ENCODE measurements around the gene P2RY6.

Gene P2RY6

DNA sequence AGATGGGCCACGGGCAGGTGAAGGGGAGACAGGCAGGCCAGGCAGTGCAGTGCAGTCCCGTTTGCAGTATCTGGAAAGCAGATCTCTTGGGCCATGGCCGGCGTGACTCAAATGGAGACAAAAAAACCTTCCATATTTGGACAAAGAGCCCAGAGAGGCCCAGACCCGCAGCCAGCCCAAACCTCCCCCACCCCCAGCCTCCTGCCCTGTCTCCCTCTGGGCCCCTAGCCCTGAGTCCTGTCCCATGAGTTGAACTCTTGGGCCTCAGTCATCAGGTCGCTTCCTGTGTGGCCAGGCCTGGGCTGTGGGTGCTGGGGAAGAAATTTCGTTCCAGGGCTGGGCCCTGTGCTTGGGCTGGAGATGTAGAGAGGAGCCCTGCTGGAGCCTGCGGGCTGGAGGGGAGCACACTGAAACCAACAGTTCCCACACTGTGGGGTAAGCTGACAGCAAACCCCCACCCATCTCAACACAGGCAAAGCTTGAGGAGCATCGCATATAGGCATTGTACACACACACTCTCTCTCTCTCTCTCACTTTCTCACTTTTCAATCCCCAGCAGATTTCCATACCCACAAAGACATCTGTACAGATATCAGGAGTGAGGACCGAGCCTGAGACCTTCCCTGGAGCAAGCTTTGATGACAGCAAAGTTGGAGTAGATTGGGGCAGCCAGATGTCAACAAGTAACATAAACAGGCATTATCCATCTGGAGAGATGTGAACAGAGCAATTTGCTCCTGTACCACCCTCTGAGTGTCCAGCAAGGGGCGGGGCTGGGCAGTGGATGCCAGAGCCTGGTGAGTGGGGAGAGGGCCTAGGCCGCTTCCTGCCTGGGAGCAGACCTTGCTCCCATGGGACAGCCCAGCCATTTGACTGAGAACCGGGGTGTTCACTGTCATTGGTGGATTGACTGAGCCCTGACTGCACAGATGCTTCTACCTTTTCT lies 53.2 kb downstream of the P2RY6 start:
- no peak overlapping the region for H3K4me3 ChIP-seq (ENCODE audit: low read depth, low read length)
- DNase-seq (ENCODE audit: low read depth): no peak

DNA sequence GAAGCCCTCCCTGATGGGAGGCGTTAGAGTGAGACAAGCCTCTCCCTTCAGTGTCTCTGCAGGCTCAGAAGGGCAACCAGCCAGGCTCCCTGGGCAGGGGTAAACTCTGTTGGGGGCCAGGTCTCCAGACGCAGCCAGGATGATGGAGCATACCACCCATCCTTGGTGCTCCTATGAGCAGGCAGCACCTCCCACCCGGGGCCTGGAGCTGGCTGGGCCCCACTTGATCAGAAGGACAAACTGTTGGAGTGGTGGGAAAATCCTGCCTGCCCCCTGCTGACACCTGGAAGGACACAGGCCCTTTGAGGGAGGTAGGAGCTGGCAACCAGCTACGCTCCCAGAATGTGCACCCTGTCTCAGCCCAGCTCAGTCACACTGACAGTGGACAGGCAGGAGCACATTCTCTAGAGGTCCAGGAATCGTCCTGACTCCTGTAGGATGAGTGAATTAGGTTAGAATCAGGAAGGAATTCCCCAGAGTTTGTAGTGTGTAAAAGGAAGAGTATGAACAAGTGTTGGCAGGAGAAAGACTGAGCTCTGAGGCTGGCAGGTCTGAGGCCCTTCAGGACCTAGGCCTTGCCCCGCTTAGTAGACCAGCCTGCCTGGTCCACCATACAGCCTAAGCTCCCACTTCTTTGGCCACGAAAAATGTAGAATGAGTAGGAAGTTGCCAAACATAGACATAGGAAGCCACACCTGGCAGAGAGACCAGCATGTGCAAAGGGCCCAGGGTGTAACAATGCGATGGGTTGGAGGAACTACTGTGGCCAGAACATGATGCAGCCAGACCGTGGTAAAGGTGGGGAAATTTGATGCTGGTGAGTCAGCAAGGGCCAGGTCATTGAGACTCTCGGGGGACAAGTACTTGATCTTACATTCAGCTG lies 55.0 kb downstream of the P2RY6 start:
- no peak overlapping the region for H3K4me3 ChIP-seq (ENCODE audit: low read depth, low read length)

GRCh38 chr11:73327812-73328364 lies 55.8 kb downstream of the P2RY6 start:
- no peak overlapping the region for H3K4me3 ChIP-seq (ENCODE audit: low read depth, low read length)
- no peak for DNase-seq (ENCODE audit: low read depth)

More for the DNA sequence above, 55.0 kb downstream of the P2RY6 start:
- no peak for DNase-seq (ENCODE audit: low read depth)

DNA sequence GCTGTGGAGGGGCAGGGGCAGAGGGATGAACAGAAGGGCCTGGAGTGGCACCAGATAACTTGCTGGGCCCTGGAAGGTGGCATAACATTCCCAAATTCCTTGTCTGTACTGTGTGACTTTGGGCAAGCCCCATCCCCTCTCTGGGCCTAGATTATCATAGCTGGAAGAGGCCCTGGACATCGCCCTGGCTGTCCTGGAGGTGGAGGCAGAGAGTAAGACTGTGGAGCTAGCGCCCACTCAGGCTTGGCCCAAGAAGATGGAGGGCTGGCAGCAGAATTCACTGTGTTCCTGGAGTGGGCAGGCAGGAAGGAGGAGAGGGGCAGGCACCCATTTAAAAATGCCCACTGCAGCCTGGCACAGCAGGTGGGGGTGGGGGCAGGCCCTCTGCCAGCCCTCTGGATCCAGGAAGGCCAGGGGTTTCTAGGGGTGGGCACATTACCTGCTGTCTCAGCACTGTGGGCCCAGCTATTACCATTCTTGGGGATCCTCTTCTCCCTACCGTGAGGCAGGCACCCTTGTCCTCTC lies 58.5 kb downstream of the P2RY6 start:
- DNase-seq (ENCODE audit: low read depth): no peak
- H3K4me3 ChIP-seq (ENCODE audit: low read depth, low read length): no peak overlapping the region

DNA sequence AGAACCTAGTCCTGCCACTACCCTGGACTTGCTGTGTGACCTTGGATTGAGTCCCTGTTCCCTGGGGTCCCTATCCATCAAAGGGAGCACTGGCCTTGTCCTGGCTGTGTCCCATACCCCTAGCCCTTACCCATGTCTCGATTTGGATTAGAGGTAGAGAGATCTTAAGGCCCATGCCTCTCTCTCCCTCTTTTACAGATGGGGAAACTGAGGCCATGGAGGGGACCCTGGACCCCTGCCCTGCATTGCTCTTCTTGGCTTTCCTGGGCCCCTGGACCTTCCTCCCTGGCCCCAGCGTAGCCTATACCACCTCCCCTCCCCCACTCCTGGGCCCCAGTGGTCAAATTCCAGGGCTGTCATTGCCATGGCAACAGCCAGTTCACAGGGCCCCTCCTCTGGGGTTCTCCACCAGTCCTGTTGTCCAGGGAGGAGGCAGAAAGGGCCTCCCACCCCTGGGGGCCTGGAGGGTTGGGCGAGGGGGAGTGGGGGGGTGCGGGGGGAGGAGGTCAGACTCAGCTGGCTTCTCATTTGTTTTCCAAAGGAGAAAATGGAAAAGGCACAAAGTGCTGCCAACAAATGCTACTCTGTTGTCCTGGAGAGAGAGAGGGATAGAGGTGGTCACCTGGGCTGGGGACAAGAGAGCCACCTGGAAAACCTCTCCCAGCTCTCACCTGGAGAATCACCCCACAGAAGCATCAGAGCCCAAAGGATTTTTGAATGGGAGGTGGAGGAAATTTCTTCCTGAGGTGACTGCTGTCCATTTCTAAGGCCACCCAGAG lies 59.2 kb downstream of the P2RY6 start:
- DNase-seq (ENCODE audit: low read depth): no peak
- H3K4me3 ChIP-seq (ENCODE audit: low read depth, low read length): no peak overlapping the region

- no peak overlapping the region for H3K4me3 ChIP-seq (ENCODE audit: low read depth, low read length)
- DNase-seq (ENCODE audit: low read depth): no peak
Measured at GRCh38 chr11:73333173-73333572, 61.0 kb downstream of the P2RY6 start.

GRCh38 chr11:73333640-73334383 lies 61.7 kb downstream of the P2RY6 start:
- no peak for DNase-seq (ENCODE audit: low read depth)
- H3K4me3 ChIP-seq (ENCODE audit: low read depth, low read length): no peak overlapping the region

DNA sequence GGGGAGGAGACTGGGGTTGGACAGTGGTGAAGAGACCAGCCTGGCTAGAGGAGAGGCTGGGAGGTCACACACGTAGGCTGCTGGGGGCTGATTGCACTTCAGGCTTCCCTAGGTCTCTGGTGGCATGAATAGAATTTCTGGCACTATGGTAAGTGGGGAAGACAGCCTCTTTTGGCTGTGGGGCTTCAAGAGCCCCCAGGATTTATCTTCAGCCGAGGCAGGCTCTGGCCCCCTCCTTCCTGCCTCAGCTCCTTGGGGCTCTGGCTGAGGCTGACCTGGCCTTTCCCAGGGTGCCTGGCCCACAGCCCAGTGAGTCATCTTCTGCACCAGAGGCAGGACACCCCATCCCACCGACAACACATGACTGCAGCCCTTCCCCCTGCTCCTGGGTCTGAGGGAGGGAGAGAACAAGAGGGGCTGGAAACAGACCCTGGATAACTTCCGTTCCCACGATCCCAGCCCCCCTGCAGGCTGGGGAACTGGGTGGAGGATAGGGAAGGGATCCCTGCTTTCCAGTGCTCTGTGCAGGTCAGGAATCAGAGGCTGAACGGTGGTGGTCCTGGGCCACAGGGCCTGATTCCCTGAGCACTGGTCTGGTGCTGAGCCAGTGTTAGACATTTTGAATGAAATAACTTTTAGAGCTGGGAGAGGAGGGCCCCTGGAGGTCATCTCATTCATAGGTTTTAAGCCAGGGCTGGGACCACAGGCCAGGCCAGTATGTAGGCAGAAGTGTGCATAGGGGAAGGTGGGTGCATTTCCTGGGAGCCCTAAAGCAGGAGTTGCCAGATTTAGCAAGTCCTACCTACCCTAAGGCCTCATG lies 62.5 kb downstream of the P2RY6 start:
- no peak overlapping the region for H3K4me3 ChIP-seq (ENCODE audit: low read depth, low read length)
- DNase-seq (ENCODE audit: low read depth): peak; percentile 78

GRCh38 chr11:73335204-73335923 lies 63.2 kb downstream of the P2RY6 start:
- no peak overlapping the region for H3K4me3 ChIP-seq (ENCODE audit: low read depth, low read length)
- DNase-seq (ENCODE audit: low read depth): no peak

GRCh38 chr11:73337846-73338245 lies 65.7 kb downstream of the P2RY6 start:
- no peak overlapping the region for H3K4me3 ChIP-seq (ENCODE audit: low read depth, low read length)
- no peak for DNase-seq (ENCODE audit: low read depth)

DNA sequence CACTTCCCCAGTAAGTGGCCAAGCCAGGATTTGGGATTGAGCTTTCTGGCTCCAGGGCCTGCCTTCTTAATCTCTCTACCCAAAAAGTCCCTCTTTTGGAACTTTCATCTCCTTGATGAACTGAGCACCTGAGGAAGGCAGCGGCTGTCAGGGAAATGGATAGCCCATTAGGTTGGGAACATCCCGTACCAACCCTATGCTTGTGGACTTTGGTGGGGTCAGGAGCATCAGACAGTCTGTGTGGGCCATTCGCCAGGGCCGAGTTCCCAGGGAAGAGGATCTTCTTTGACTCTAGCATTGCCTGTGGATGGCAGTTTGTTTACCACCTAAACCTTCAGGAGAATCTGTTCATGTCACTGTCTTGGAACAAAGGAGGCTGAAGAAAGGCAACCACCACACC lies 66.1 kb downstream of the P2RY6 start:
- no peak overlapping the region for H3K4me3 ChIP-seq (ENCODE audit: low read depth, low read length)
- DNase-seq (ENCODE audit: low read depth): no peak

DNA sequence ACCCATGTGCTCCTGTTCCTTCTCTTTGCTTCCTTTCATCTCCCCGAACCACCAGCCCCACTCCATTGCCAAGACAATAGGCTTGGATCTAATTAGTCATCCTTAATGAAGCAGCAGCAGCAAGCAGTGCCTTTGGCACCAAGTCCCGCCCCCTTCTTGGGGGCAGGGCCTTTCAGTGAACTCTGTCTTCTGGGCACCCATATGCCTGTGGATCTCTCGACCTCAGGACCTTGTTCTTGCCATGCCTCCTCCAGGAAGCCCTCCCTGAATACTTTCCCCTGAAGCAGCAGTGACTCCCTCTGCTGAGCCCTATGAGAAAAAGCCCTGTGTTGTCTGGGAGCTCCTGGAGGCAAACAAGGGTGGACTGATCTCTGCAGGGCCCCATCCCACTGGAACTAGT lies 68.0 kb downstream of the P2RY6 start:
- no peak for DNase-seq (ENCODE audit: low read depth)
- no peak overlapping the region for H3K4me3 ChIP-seq (ENCODE audit: low read depth, low read length)

DNA sequence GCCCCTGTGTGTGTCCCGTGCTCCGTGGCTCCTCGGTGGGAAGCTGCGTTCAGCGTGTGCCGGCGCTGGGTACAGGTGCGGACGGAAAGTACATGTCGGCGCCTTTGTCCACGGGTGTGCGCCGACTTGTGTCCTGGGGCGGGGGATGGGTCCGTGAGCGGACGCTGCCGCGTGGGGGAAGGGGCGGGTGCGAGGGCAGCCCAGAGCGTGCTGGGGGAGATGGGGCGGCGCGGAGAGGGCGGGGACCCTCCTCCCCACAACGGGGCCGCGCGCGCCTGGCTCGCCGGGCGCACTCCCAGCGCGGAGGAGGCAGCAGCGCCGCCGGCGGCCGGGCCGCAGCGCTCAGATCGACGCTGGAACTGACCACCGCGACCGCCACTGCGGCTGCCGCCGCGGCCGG lies 70.5 kb downstream of the P2RY6 start:
- H3K4me3 ChIP-seq (ENCODE audit: low read depth, low read length): no peak overlapping the region
- DNase-seq (ENCODE audit: low read depth): no peak

DNA sequence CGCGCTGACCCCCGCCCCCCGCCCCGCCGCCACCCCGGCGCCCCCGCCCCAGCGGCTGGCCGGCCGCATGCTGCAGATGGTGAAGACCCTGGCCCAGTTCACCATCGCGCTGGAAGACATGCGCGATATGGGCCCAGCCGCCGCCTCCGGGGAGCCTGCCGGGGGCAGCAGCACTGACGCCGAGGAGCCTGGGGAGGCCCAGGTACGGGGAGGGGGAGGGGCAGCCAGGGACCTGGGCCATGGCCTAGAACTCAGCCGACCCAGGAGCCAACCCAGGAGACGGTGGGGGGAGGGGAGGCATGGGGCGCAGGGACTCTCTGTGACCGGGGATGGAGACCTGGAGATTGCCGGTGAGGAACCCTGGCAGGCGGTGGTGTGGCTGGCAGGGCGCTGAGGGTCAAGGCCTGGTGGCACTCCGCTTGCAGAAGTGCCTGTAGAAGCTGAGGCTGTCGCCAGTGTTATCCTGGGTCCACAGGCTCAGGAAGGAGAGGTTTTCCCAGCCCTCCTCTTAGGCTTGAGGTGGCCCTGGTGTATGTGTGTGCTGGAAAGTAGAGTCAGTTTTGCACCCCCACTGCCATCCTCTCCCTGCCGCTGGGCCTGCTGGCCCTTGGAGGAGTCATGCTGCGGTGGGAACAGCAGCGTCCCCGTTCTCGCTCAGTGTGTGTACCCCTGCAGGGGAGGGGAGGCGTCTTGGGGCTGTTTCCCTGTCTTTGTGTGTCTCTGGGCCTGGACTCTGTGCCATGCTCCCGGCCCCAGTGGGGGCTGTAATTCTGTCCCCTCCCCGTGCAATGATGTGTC lies 71.1 kb downstream of the P2RY6 start:
- no peak overlapping the region for H3K4me3 ChIP-seq (ENCODE audit: low read depth, low read length)
- DNase-seq (ENCODE audit: low read depth): no peak

GRCh38 chr11:73344191-73344607 lies 72.1 kb downstream of the P2RY6 start:
- DNase-seq (ENCODE audit: low read depth): no peak
- no peak overlapping the region for H3K4me3 ChIP-seq (ENCODE audit: low read depth, low read length)

DNA sequence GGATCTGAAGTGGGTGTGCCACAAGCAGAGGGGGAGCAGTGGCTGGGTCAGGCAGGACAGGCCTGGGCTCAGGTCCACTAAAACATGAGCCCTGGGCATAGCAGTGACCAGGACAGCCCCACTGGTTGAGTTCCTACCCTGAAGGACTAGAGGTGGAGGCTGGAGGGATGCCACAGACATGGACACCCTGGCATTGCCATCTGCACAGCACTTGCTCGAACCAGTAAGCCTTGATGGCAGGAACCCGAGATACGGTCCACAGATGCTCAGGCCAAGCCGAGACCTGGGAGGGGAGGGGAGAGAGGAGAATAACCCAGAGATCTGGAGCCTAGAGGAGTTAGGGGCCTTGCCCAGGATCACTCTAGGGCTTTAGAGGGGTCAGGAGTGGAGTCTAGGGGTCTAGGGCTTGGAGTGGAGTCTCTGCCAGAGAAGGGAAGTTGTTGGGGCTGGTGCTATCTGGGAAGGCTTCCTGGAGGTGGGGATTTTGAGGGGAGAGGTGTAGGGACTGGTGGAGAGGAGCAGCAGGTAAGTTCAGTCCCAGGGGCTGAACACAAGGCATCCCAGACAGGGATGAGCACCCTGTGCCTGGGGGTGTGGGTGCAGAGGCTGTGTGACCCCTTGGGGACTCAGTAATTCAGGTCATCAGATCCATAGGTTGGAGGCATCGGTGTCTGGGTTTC lies 73.5 kb downstream of the P2RY6 start:
- H3K4me3 ChIP-seq (ENCODE audit: low read depth, low read length): no peak overlapping the region
- no peak for DNase-seq (ENCODE audit: low read depth)
